Activated naive CD4-positive, alpha-beta T cell treated with anti-CD3 and anti-CD28 coated beads, Interleukin-2, amount 50 U/mL, for 72 hours (primary cell): Measurements from ENCODE around the gene TPST2. TPM values are rescaled to one million over a fixed set of nuclear protein-coding genes. Genes with fewer than 3 reads are reported as not detected.

Source experiments
- ATAC-seq, 2 donors: fragments of 150-1000 bp; cut with Tn5 transposase; 2 replicates each; pipeline ENCODE4 v1.10.0; 2021; ENCODE audit warnings: mild to moderate bottlenecking in 2 of 2, moderate library complexity in 2 of 2
- DNase-seq, 2 donors: peaks; one replicate each; pipeline ENCODE4 v3.0.0; 2021 to 2022; ENCODE audit warnings: low spot score in 2 of 2
- H3K27ac Mint-ChIP-seq, 2 donors: one replicate each; pipeline ENCODE4 v1.8.0; 2022; ENCODE audit warnings: mild to moderate bottlenecking in 2 of 2, mixed read lengths in 2 of 2
- H3K36me3 Mint-ChIP-seq, 2 donors: one replicate each; pipeline ENCODE4 v1.8.0; 2022; ENCODE audit warnings: mixed read lengths in 2 of 2
- H3K9me3 Mint-ChIP-seq, 2 donors: one replicate each; pipeline ENCODE4 v1.8.0; 2022; ENCODE audit warnings: mixed read lengths in 2 of 2
- total RNA-seq, 2 donors: library from RNA; stranded (reverse); gene quantifications; one replicate each; pipeline ENCODE4 v1.2.3, GENCODE V29; 2022

The TPST2 gene
- total RNA-seq, 2 donors from 2014 or later, result 15.4 to 26.9 TPM

- H3K9me3 Mint-ChIP-seq, result no peaks in the 10 kb centered on the region
- H3K27ac Mint-ChIP-seq, result peak within 1 kb of the TSS; percentile 93 to 99
- peaks cover 26 to 36% of the 10 kb centered on the region in 2 donors for H3K36me3 Mint-ChIP-seq
- ATAC-seq (peak; percentile 85 to 87), DNase-seq (peak; percentile 90 to 93)
Observed at GRCh38 chr22:26483439-26484359, 106.2 kb downstream of the TPST2 start, which contains the start of the genes HPS4 and SRRD. TSS of gene HPS4 (minus strand) at chr22:26483783. CDS start at chr22:26481762, 2,021 bp downstream. TSS of gene SRRD (plus strand) at chr22:26483877. CDS start at chr22:26483891, 14 bp downstream.

DNA sequence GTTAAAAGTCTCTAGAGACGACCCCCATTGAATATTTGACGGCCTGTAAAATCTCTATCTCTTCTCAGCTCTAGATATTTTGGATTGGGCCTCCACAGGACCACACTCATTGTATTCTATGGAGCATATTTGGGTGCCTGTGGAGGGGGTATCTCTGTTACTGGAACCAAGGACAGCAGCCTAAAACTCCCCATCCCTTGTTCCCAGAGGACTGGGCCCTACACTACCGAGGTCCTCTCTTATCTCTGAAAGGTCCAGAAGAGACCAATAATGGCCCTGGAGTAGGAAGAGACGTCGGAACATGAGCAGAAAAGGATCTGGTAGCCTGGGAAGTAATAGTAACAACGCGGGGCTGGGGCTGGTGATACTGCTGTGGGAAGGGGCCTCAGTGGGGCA is 106.9 kb downstream of the TPST2 start:
- DNase-seq, result no peak
- Mint-ChIP-seq H3K27ac (peak overlapping the region; percentile 93 to 99), H3K9me3 (no peaks in the 10 kb centered on the region), H3K36me3 (peaks cover 28 to 41% of the 10 kb centered on the region in 2 donors)
- ATAC-seq, result peak in 1 of 2 donors; percentile 2

DNA sequence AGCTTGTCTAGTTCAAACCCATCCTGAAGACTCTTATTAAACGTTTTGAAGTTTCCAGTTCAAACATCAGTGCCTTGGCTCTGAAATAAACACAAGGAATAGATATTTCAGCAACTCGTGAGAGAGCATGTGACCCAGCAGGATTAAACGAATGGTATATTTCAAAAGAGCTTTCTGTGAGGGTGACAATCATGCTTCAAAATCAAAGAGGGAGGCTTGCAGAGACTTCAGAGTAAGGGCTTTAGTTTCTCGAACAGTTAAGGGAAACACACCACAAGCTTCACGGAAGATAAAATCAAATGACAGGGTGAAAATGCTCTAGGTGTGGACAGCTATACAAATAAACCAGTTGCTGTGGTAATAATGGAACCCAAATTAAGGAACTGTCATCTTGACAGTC is 107.8 kb downstream of the TPST2 start:
- Mint-ChIP-seq H3K9me3 (no peaks in the 10 kb centered on the region), H3K36me3 (peaks cover 37 to 48% of the 10 kb centered on the region in 2 donors), H3K27ac (peak overlapping the region; percentile 93 to 99)
- DNase-seq (no peak), ATAC-seq (no peak)

DNA sequence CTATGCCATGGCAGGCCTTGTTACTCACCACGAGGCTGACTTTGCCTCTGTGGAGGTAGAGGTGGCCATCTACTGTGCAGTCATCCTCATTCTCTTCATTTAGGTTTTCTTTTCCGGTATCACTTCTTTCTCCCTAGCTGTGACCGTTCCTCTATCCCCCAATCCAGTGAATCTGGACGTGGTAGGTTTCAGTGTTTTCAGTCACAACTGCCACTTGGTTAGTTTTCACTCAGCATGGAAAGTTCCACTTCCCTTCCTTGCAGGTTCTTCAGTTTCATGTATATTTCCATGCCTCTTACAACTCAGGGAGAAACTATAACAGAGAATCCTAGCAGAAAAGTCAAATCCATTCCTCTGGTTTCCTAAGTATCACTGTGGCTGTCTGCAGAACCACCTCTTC is 108.2 kb downstream of the TPST2 start:
- no peak for DNase-seq
- ATAC-seq, result peak; percentile 8 to 36
- H3K9me3 Mint-ChIP-seq, result no peaks in the 10 kb centered on the region
- H3K27ac Mint-ChIP-seq, result peak overlapping the region; percentile 93 to 99
- H3K36me3 Mint-ChIP-seq, result peaks cover 37 to 53% of the 10 kb centered on the region in 2 donors

- Mint-ChIP-seq H3K27ac (peak overlapping the region; percentile 51 to 93), H3K9me3 (no peaks in the 10 kb centered on the region), H3K36me3 (peaks cover 37 to 57% of the 10 kb centered on the region in 2 donors)
- DNase-seq (no peak), ATAC-seq (no peak)
Observed at GRCh38 chr22:26481112-26481693, 108.7 kb downstream of the TPST2 start.

- H3K27ac Mint-ChIP-seq, result peak overlapping the region; percentile 51 to 93
- no peaks in the 10 kb centered on the region for H3K9me3 Mint-ChIP-seq
- ATAC-seq, result no peak
- no peak for DNase-seq
- peaks cover 37 to 57% of the 10 kb centered on the region in 2 donors for H3K36me3 Mint-ChIP-seq
Observed at GRCh38 chr22:26480611-26480932, 109.4 kb downstream of the TPST2 start.

DNA sequence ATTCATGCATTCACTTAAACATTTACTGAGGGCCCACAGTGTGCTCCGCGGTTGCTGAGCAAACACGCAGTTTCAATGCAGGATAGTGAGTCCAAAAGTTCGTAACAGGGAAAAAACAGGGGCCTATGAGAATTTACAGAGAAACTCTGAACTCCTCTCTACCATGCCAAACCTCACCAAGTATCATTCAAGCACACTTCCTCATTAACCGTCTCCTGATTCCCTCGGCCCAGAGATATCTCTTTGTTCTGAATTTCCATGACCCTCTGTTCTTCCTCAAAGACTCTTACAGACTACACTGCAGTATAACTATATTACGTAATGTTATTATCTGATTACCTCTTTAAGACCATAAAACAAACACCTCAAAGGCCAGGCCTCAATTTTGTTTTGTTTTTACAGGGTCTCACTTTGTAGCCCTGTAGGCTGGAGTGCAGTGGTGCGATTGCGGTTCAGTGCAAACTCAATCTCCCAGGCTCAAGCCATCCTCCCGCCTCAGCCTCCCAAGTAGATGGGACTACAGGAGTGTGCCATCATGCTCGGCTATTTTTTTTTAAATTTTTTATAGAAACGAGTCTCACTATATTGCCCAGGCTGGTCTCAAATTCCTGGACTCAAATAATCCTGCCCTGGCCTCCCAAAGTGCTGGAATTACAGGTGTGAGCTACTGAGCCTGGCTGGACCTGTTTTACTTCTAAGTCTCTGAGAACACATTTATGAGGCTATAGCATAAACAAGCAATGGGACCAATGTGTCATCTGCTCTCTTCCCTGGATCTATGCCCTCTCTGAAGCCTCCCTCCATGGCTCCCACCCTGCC is 109.9 kb downstream of the TPST2 start:
- Mint-ChIP-seq H3K27ac (peak overlapping the region; percentile 83 to 93), H3K36me3 (peaks cover 37 to 58% of the 10 kb centered on the region in 2 donors), H3K9me3 (no peaks in the 10 kb centered on the region)
- no peak for DNase-seq
- no peak for ATAC-seq

DNA sequence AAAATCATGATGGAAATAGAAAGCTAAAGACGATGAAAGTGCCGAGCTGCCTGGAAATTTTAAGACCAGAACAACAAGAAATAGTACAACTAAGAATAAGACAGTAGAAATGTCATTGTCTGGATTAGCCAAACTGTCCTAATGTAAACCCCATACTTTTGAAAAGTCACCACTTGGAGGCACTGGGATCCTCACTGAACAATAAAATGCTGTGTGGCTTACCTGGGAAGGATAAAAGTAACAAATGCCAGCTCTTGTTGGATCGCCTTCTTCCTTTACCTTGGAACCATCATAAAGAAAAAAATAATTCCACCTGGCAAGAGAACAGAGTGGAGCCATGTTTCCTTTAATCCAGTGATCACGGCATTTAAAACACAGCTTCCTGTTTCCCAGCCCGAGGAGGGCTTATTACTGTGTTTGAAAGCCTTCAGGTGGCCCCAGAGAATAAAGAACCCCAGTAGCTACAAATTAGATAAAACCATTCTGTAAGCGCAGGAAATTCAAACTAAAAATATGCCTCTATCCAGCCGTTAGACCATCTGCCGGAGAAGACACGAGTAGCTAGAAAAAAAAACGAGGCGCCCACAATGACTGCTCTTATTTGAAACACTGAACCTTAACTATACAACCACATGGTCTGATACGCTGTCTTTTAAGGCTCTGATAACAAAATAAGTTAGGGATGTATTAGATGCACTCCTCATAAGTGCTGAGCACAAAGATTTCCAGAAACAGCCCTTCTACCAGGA is 110.7 kb downstream of the TPST2 start:
- H3K36me3 Mint-ChIP-seq, result peaks cover 35 to 62% of the 10 kb centered on the region in 2 donors
- ATAC-seq, result no peak

DNA sequence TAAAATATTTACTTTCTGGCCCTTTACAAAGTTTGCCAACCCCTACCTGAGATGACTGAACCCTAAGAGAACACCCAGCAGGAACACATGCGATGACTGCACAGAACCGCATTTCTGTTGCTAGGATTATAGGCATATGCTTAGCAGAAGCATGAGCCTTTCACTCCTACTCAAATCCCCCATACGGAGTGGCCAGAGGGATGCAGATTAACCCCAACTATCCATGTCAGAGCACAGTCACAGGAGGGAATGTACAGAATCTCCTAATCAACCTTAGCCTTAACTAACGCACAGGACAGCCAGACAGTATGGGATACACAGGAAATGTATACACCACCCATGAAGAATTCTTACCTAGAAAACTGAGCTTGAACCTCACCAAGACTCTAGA is 112.6 kb downstream of the TPST2 start:
- Mint-ChIP-seq H3K27ac (peak overlapping the region; percentile 11 to 44), H3K9me3 (no peaks in the 10 kb centered on the region), H3K36me3 (peaks cover 35 to 56% of the 10 kb centered on the region in 2 donors)
- ATAC-seq (peak in 1 of 2 donors; percentile 8), DNase-seq (no peak)

More for the DNA sequence above, 110.7 kb downstream of the TPST2 start:
- Mint-ChIP-seq H3K27ac (peak overlapping the region; percentile 83 to 93), H3K9me3 (no peaks in the 10 kb centered on the region)
- no peak for DNase-seq

- no peak for DNase-seq
- ATAC-seq, result peak in 1 of 2 donors; percentile 67
- H3K36me3 Mint-ChIP-seq, result peaks cover 36 to 55% of the 10 kb centered on the region in 2 donors
- H3K27ac Mint-ChIP-seq, result peak overlapping the region in 1 of 2 donors; percentile 70
- H3K9me3 Mint-ChIP-seq, result no peaks in the 10 kb centered on the region
Observed at GRCh38 chr22:26476705-26477340, 113.1 kb downstream of the TPST2 start.

- Mint-ChIP-seq H3K36me3 (peaks cover 29 to 42% of the 10 kb centered on the region in 2 donors), H3K27ac (peak overlapping the region in 1 of 2 donors; percentile 62)
Observed at GRCh38 chr22:26474682-26475081, 115.2 kb downstream of the TPST2 start.

More at GRCh38 chr22:26474682-26475081, 115.2 kb downstream of the TPST2 start:
- ATAC-seq (peak in 1 of 2 donors; percentile 56), DNase-seq (no peak)
- no peaks in the 10 kb centered on the region for H3K9me3 Mint-ChIP-seq

Other genes starting within 250 kb of the TPST2 start
- 10 to 100 TPM in 1 of 2 donors, 1 to 10 TPM in 1; 3.5 to 15.1 TPM for gene ASPHD2, start 160.9 kb downstream of the TPST2 start, total RNA-seq
- gene HPS4, start 106.3 kb downstream of the TPST2 start, total RNA-seq, result 10 to 100 TPM; 51.3 to 62.6 TPM
- 10 to 100 TPM; 18.6 to 27.4 TPM for gene SRRD, start 106.3 kb downstream of the TPST2 start, total RNA-seq
- gene TFIP11, start 77.7 kb downstream of the TPST2 start, total RNA-seq, result 10 to 100 TPM; 45.5 to 49.3 TPM
- gene CRYBB1, start 27.9 kb upstream of the TPST2 start, total RNA-seq, result not detected
- not detected for gene CRYBA4, start 31.8 kb upstream of the TPST2 start, total RNA-seq
- 100 to 1,000 TPM in 1 of 2 donors, 10 to 100 TPM in 1; 11.4 to 138 TPM for gene MIAT, start 67.5 kb upstream of the TPST2 start, total RNA-seq